GM19455 (cell line): ENCODE measurements around the gene ONECUT3.
"Not testable (repeated sequence)": the region's sequence is repeated elsewhere in the genome, so short reads cannot be mapped to it uniquely, and the experiment has no call there.

Source experiments
- ATAC-seq: cut with Tn5 transposase; IDR thresholded peaks from one replicate; pipeline ENCODE4 v1.9.1; 2021; ENCODE audit not compliant: unreplicated experiment

Gene ONECUT3

GRCh38 chr19:1752757-1753728 is at the start of gene ONECUT3:
Gene ONECUT3 (plus strand): TSS chr19:1753506. CDS start chr19:1753663, 157 bp downstream.
- ATAC-seq = no peak

DNA sequence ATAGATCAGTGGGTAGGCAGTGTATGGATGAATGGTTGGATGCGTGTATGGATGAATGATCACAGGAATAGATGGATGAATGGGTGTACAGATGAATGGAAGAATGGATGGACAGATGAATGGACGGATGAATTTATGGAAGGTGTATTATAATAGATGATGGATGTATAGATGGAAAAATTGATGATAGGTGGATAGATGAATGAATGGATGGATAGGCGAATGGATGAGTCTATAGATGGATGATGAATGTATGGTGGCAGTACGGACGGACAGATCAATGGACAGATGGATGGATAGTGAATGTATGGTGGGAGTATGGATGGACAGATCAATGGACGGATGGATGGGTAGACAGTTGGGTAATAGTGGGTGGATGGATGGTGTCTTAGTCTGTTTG is 49.0 kb upstream of the ONECUT3 start:
- ATAC-seq = no peak

DNA sequence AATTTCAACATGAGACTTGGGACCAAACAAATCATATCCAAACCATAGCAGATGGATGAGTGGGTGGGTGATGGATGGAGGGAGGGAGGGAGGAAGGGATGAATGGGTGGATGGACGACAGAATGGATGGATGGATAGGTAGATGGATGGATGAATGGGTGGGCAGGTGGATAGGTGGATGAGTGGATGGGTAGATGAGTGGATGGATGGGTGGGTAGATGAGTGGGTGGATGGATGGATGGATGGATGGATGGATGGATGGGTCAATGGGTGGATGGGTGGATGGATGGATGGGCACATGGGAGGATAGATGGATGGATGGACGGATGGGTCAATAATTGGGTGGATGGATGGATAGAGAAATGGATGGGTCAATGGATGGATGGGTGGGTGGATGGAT is 47.9 kb upstream of the ONECUT3 start:
- ATAC-seq = no peak

DNA sequence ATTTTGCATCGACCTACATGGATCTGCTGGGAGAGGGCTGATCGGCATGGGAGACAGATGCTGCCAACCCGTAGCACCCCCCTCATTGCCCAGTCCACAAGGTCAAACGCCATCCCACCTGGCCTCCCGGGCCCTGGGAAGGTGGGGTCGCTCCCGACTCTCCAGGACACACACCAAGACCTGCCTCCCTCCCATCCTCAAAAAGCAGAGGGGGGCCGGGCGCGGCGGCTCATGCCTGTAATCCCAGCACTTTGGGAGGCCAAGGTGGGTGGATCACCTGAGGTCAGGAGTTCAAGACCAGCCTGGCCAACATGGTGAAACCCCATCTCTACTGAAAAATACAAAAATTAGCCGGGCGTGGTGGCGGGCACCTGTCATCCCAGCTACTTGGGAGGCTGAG is 46.7 kb upstream of the ONECUT3 start:
- ATAC-seq = not testable (repeated sequence)

DNA sequence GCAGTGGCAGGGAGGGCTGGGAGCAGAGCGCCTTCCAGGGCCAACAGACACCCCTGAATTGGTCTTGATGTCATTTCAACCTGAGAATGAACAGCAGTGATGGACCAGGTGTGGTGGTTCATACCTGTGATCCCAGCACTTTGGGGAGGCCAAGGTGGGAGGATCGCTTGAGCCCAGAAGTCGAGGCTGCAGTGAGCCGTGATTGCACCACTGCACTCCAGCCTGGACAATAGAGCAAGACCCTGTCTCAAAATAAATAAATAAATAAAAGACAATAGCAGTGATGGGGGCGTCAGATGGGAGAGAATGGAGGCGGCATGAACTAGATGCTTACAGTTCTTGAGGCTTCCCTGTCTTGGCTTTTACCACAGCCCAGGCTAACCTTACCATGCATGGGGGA is 46.1 kb upstream of the ONECUT3 start:
- no peak for ATAC-seq

DNA sequence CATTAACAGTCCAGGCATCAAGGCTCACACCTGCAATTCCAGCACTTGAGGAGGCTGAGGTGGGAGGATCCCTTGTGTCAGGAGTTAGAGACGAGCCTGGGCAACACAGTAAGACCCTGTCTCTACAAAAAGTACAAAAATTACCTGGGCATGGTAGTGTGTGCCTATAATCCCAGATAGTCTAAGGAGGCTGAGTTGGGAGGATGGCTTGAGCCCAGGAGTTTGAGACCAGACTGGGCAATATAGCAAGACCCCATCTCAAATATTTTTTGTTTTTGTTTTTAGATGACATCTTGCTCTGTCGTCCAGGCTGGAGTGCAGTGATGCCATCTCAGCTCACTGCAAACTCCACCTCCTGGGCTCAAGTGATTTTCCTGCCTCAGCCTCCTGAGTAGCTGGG is 40.1 kb upstream of the ONECUT3 start:
- no peak for ATAC-seq

DNA sequence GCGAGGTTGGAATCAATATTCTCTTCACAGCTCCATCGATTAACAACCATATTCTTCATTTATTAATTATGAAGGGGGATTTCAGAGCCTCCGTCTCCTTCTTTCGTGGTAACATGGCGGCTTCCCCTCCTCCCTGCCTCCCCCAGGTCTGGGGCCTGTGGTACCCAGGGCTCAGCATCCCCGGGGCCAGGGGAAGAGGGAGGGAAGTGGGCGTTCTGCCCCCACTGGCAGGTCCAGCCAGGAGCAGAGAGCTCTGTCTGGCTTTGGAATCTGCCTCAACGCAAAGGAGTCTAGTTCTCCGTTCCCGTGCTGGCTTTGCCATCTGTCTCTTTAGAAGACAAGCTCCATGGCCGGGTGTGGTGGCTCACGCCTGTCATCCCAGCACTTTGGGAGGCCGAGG is 37.8 kb upstream of the ONECUT3 start:
- no peak for ATAC-seq

- no peak for ATAC-seq
These were observed 35.9 kb upstream of the ONECUT3 start for GRCh38 chr19:1717200-1717969.

- ATAC-seq = no peak
These were observed 35.4 kb upstream of the ONECUT3 start for GRCh38 chr19:1717970-1718264.

DNA sequence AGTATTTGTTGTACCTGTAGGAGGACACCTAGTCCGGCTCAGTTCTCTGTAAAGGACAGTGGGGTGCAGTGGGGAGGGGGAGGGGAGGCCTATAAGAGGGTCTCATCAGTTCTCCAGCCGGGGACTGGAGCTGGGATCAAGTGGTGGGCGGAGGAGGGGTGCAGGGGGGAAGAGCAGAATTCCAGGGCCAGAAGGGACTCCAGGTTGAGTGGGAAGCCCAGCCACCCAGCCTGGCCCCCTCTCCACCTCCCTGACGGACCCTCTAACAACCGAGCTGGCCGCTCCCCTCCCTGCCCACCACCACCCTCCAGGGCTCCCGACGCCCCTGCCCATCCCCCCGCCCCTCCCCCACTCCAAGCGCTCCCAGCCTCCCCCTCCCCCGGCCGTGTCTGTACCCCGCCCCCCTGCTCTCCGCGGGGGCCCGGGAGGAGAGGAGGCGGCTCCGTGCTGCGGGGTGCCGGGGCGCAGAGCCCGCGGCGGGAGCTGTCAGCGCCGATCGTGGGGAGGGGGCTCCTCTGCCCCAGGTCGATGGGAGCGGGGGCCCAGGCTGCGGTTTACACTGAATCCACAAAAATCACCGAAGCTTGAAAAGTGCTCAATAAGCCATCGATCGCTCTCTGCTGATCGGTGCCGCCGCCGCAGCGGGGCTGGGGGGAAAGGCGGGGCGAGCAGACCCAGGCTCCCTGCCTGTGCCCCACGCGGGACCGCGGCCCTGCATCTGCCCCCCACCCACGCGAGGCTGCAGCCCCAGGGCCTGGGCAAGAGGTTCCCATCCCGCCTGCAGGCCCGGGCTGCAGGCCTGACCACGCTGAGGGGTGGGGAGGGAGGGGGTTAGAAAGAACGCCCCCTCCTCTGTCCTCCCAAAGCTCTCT is 34.6 kb upstream of the ONECUT3 start:
- ATAC-seq = no peak

- no peak for ATAC-seq
These were observed 33.8 kb upstream of the ONECUT3 start for GRCh38 chr19:1719519-1719918.

DNA sequence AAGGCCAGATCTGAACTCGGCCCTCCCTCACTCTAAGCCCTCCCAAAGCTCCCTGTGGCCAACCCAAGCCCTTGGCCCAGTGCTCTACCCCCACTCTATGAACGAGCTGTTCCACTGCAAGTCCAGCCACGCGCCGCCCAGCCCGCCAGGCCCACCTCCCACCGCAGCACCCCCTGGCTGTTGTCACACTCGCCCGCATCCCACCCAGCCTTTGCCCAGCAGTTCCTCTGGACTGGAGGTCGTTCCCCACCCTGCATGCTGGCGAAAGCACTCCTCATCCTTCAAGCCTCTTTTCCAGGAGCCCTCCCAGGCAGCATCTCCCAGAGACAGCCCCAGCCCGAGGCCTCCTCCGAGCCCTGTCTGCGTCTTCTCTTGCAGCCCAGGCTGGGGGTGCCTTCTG is 33.1 kb upstream of the ONECUT3 start:
- ATAC-seq = no peak

GRCh38 chr19:1725100-1726064 is 27.9 kb upstream of the ONECUT3 start:
- ATAC-seq = no peak

- no peak for ATAC-seq
These were observed 24.3 kb upstream of the ONECUT3 start for GRCh38 chr19:1728816-1729567.

- ATAC-seq = no peak
These were observed 23.8 kb upstream of the ONECUT3 start for GRCh38 chr19:1729568-1729925.

GRCh38 chr19:1730157-1730556 is 23.1 kb upstream of the ONECUT3 start:
- no peak for ATAC-seq

DNA sequence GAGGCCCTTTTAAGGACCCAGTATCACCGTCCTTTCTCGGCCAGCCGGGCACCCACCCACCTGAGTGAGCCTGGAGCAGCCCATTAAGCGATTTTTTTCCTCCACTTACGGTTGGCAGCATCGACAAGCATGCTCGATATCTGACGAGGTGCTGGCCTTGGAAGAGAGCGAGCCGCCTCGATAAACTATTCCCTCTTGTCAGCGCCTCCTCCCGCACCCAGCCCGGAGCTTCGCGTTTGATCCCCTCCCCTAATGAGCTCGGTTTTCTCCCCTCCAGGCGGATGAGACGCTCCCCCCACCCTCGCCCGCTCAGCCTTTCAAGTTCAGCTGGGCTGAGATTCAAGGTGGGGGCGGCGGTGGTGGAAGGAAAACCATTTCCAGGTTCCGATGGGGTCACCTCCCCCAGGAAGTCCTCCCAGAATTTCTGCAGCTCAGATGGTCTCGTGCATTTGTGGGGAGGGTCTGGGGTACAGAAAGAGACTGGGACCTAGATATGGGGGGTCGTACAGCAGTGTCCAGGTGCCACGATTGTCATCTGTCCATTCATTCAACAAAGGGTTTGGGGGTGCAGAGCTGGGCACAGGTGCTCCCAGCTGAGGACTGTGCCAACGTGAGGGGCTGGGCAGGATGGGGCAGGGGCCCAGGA is 18.9 kb upstream of the ONECUT3 start:
- no peak for ATAC-seq

DNA sequence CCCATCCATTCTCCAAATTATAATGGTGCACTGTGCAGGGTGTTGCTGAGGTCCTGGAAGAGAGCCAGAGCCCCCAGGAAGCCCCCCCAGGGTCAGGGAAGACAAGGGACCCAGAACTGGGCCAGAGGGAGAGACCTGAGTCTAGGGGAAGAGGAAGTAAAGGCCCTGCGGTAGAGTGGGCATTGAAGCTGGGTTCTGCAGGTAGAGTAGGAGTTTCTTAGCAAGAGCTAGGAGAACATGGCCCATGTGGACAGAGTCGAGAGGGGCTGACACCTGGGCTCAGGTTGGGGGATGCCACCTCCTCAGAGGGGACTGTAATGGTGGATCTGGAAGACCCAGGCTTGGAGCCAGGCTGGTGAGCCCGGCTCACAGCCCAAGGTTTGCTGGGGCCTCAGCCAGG is 17.0 kb upstream of the ONECUT3 start:
- no peak for ATAC-seq

DNA sequence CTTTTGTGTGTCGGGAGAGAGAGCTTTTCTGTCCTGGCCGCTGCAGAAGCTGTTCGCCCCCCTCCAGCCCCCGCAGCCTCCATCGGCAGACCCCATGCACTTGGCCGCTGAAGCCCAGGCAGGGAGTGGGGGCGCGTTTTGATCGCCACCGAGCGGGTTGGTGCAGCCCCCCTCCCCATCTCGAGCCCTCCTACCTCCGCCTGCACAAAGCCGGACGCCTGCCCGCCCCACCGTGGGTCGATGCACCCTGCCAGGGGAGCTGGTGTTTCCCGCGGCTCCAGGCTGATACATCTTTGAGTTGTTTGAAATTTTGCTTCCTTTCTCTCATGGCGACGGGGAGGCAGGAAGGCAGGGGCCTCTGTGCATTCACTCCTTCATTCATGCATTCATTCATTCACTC is 16.4 kb upstream of the ONECUT3 start:
- no peak for ATAC-seq
